ENCODE data around the gene PROX2.

- no peak for TF ChIP-seq CTCF (conservative IDR thresholded peaks at IDR 0.05; ENCODE audit: low read depth, low read length)
- TF ChIP-seq EZH2 (IDR thresholded peaks at IDR 0.05; ENCODE audit: low read length, unreplicated experiment), result no peak
- TF ChIP-seq EZH2phosphoT487 (IDR thresholded peaks at IDR 0.05; ENCODE audit: borderline replicate concordance, low read length), result no peak
Observed at GRCh38 chr14:74841230-74842207, 34.4 kb downstream of the PROX2 start.
